GM18505 (cell line): Measurements from ENCODE around the gene CFL2.

Source experiments
- ATAC-seq: cut with Tn5 transposase; IDR thresholded peaks from one replicate; pipeline ENCODE4 v1.9.1; 2021; ENCODE audit not compliant: unreplicated experiment
- POLR2A ChIP-seq: IDR thresholded peaks from 4 replicates; pipeline ENCODE4 v1.6.1; 2011; ENCODE audit warnings: borderline replicate concordance; ENCODE audit not compliant: insufficient read depth, insufficient read length; ENCODE audit errors: extremely low read depth

The CFL2 gene

GRCh38 chr14:34673702-34674101 is 40.7 kb downstream of the CFL2 start:
- no peak for TF ChIP-seq POLR2A
- ATAC-seq: no peak

GRCh38 chr14:34671716-34672115 is 42.7 kb downstream of the CFL2 start:
- no peak for ATAC-seq
- no peak for TF ChIP-seq POLR2A

- no peak for TF ChIP-seq POLR2A
Observed at GRCh38 chr14:34668111-34668510, 46.3 kb downstream of the CFL2 start.

DNA sequence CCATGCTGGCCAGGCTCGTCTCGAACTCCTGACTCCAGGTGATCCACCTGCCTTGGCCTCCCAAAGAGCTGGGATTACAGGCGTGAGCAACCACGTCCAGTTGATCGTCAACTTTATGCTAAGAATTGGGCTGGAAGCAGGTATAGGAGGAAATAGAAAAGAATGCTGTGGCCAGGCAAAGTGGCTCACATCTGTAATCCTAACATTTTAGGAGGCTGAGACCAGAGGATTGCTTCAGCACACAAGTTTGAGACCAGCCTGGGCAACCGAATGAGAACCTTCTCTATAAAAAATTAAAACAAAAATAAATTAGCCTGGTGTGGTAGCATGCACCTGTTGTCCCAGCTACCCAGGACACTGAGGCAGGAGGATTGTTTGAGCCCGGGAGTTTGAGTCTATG is 47.4 kb downstream of the CFL2 start:
- TF ChIP-seq POLR2A: no peak
- no peak for ATAC-seq

More at GRCh38 chr14:34668111-34668510, 46.3 kb downstream of the CFL2 start:
- ATAC-seq: no peak

DNA sequence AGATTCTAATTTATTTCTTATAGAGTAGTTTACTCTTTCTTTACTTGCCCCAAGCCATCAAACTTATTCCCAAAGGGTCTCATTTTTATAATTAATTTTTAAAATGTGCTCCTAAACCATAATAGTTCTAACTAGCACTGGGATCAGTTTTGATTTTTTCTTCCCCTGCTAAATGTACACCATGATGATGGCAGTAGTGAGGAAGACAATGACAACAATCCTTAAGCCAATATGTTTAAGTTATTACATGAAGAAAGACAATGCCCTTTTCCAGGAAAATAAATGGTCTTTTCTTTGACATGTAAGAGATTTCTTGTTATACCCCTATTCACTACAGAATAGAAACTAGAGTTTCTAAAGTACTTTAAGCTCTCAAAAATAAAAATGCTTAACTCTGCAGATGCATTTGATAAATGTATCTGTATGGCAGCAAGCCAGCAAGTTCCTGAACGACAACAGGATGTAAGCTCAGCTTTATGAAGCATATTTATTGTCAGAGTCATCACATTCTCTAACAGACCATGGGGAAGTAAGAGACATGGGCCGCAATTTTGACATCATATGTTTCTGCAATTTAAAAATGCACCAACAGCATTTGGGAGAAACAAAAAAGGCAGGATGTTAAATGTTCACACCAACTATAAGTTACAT is 48.5 kb downstream of the CFL2 start:
- TF ChIP-seq POLR2A: no peak
- ATAC-seq: no peak

DNA sequence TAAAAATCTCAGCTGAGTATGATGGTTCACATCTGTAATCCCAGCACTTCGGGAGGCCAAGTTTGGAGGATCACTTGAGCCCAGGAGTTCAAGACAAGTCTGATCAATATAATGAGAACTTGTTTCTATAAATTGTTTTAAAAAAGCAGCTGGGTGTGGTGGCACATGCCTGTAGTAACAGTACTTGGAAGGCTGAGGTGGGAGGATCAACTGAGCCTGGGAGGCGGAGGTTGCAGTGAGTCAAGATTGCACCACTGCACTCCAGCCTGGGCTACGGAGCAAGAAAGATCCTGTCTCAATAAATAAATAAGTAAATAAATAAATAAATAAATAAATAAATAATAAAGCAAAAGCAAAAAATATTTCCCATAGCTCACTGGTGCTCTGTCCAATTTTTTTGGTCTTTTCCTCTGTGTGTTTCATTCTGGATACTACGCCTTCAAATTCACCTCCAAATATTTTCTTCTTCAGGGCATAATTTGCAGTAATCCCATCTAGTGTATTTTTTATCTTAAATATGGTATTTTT is 51.8 kb downstream of the CFL2 start:
- no peak for ATAC-seq
- TF ChIP-seq POLR2A: no peak

DNA sequence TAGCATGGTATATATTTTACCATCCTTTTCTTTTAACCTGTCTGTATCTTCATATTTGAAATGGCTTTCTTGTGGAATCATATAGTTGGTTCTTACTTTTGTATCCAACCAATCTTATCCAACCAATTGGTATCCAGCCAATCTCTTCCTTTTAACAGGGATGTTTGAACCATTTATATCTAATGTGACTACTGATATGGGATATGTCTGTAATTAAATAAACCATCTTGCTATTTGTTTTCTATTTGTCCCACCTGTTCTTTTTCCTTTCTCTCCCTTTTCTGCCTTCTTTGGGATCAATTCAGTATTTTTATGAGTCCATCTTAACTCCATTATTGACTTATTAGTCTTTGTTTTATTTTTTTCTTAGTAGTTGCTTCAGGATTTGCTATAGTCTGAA is 53.6 kb downstream of the CFL2 start:
- no peak for TF ChIP-seq POLR2A
- no peak for ATAC-seq
